ENCODE results near the gene NGRN. TPM values are rescaled to one million over a fixed set of nuclear protein-coding genes. Genes with fewer than 3 reads are reported as not detected.
A peak's percentile ranks its signal among the peaks of the same experiment; 100 is the strongest.
"Not testable (repeated sequence)": the region's sequence is repeated elsewhere in the genome, so short reads cannot be mapped to it uniquely, and the experiment has no call there.

Gene NGRN
- polyA plus RNA-seq, 3 donors from 2014 or later, result 20.2 to 32.1 (median 26.0) TPM

- DNase-seq, result no peak
- H3K27me3 Mint-ChIP-seq (ENCODE audit: low read depth in 3 of 3), result peaks cover 0 to 2% (median 0%) of the 10 kb centered on the region in 3 donors
- no peaks in the 10 kb centered on the region for H3K36me3 Mint-ChIP-seq
- no peaks in the 10 kb centered on the region for H3K9me3 Mint-ChIP-seq
- H3K4me3 Mint-ChIP-seq, result peak overlapping the region; percentile 75 to 82 (median 78)
- H3K4me1 Mint-ChIP-seq, result peaks cover 16 to 22% of the 10 kb centered on the region in 2 donors
- H3K27ac Mint-ChIP-seq, result peak overlapping the region in 5 of 6 donors; percentile 26 to 80 (median 56)
These were observed 16.7 kb upstream of the NGRN start for GRCh38 chr15:90248789-90249202.

GRCh38 chr15:90249203-90249863 is 16.1 kb upstream of the NGRN start, which contains the start of gene TTLL13:
TTLL13 (plus strand) TSS chr15:90249556; CDS start chr15:90250631, 1,075 bp downstream.
- Mint-ChIP-seq H3K4me1 (peaks cover 16 to 22% of the 10 kb centered on the region in 2 donors), H3K27me3 (ENCODE audit: low read depth in 3 of 3) (peaks cover 0 to 2% (median 0%) of the 10 kb centered on the region in 3 donors), H3K36me3 (no peaks in the 10 kb centered on the region), H3K27ac (peak within 1 kb of the TSS in 5 of 6 donors; percentile 34 to 83 (median 65)), H3K4me3 (peak within 1 kb of the TSS; percentile 76 to 84 (median 78)), H3K9me3 (no peaks in the 10 kb centered on the region)
- peak; percentile 59 to 75 (median 72) for DNase-seq

GRCh38 chr15:90257776-90258175 is 7.7 kb upstream of the NGRN start:
- Mint-ChIP-seq H3K36me3 (no peaks in the 10 kb centered on the region), H3K27ac (no peak overlapping the region), H3K4me1 (no peaks in the 10 kb centered on the region), H3K27me3 (ENCODE audit: low read depth in 3 of 3) (peaks cover 2 to 11% (median 5%) of the 10 kb centered on the region in 3 donors), H3K4me3 (no peak overlapping the region), H3K9me3 (no peaks in the 10 kb centered on the region)
- no peak for DNase-seq

GRCh38 chr15:90259524-90259923 is 5.9 kb upstream of the NGRN start:
- H3K27me3 Mint-ChIP-seq (ENCODE audit: low read depth in 3 of 3), result peaks cover 0 to 11% (median 5%) of the 10 kb centered on the region in 3 donors
- H3K4me1 Mint-ChIP-seq, result peaks cover 2 to 3% of the 10 kb centered on the region in 2 donors
- H3K27ac Mint-ChIP-seq, result no peak overlapping the region
- no peak for DNase-seq
- no peak overlapping the region for H3K4me3 Mint-ChIP-seq
- H3K9me3 Mint-ChIP-seq, result no peaks in the 10 kb centered on the region
- H3K36me3 Mint-ChIP-seq, result no peaks in the 10 kb centered on the region

GRCh38 chr15:90260731-90261130 is 4.7 kb upstream of the NGRN start:
- not testable (repeated sequence) for DNase-seq; H3K9me3 Mint-ChIP-seq; H3K27ac Mint-ChIP-seq; H3K36me3 Mint-ChIP-seq; H3K27me3 Mint-ChIP-seq (ENCODE audit: low read depth in 3 of 3); H3K4me3 Mint-ChIP-seq
- peaks cover 8 to 15% of the 10 kb centered on the region in 2 donors for H3K4me1 Mint-ChIP-seq

- Mint-ChIP-seq H3K4me3 (no peak overlapping the region), H3K4me1 (peaks cover 17 to 26% of the 10 kb centered on the region in 2 donors), H3K27ac (peak overlapping the region in 1 of 6 donors; percentile 52)
These were observed 3.7 kb upstream of the NGRN start for GRCh38 chr15:90261811-90262210.

GRCh38 chr15:90262426-90262825 is 3.0 kb upstream of the NGRN start:
- DNase-seq, result no peak
- H3K4me1 Mint-ChIP-seq, result peaks cover 23 to 32% of the 10 kb centered on the region in 2 donors
- no peaks in the 10 kb centered on the region for H3K9me3 Mint-ChIP-seq
- H3K27ac Mint-ChIP-seq, result peak overlapping the region in 3 of 6 donors; percentile 29 to 52 (median 44)
- H3K36me3 Mint-ChIP-seq, result no peaks in the 10 kb centered on the region
- peaks cover 0 to 8% (median 8%) of the 10 kb centered on the region in 3 donors for H3K27me3 Mint-ChIP-seq (ENCODE audit: low read depth in 3 of 3)
- H3K4me3 Mint-ChIP-seq, result peak overlapping the region in 1 of 5 donors; percentile 9

More at GRCh38 chr15:90261811-90262210, 3.7 kb upstream of the NGRN start:
- no peaks in the 10 kb centered on the region for H3K9me3 Mint-ChIP-seq
- DNase-seq, result no peak
- H3K36me3 Mint-ChIP-seq, result no peaks in the 10 kb centered on the region
- H3K27me3 Mint-ChIP-seq (ENCODE audit: low read depth in 3 of 3), result peaks cover 6 to 11% (median 8%) of the 10 kb centered on the region in 3 donors

- H3K4me1 Mint-ChIP-seq, result peaks cover 36 to 52% of the 10 kb centered on the region in 2 donors
- H3K9me3 Mint-ChIP-seq, result no peaks in the 10 kb centered on the region
- peaks cover 4 to 10% (median 9%) of the 10 kb centered on the region in 3 donors for H3K36me3 Mint-ChIP-seq
- H3K27me3 Mint-ChIP-seq (ENCODE audit: low read depth in 3 of 3), result peaks cover 0 to 8% (median 8%) of the 10 kb centered on the region in 3 donors
- peak overlapping the region; percentile 94 to 97 (median 94) for H3K4me3 Mint-ChIP-seq
- H3K27ac Mint-ChIP-seq, result peak overlapping the region; percentile 96 to 99 (median 98)
- DNase-seq, result no peak
These were observed 801 bp upstream of the NGRN start for GRCh38 chr15:90264671-90265070.

GRCh38 chr15:90266061-90266431 is 574 bp downstream of the NGRN start:
- H3K4me3 Mint-ChIP-seq, result peak overlapping the region; percentile 94 to 97 (median 94)
- peaks cover 45 to 66% of the 10 kb centered on the region in 2 donors for H3K4me1 Mint-ChIP-seq
- H3K27ac Mint-ChIP-seq, result peak overlapping the region; percentile 96 to 99 (median 98)
- peaks cover 7 to 17% (median 14%) of the 10 kb centered on the region in 3 donors for H3K36me3 Mint-ChIP-seq
- no peak for DNase-seq
- peaks cover 0 to 8% (median 7%) of the 10 kb centered on the region in 3 donors for H3K27me3 Mint-ChIP-seq (ENCODE audit: low read depth in 3 of 3)
- H3K9me3 Mint-ChIP-seq, result no peaks in the 10 kb centered on the region

GRCh38 chr15:90266485-90266884 is 1.0 kb downstream of the NGRN start:
- Mint-ChIP-seq H3K4me1 (peaks cover 46 to 71% of the 10 kb centered on the region in 2 donors), H3K9me3 (no peaks in the 10 kb centered on the region), H3K27ac (peak overlapping the region; percentile 96 to 99 (median 98)), H3K36me3 (peaks cover 7 to 21% (median 19%) of the 10 kb centered on the region in 3 donors), H3K27me3 (ENCODE audit: low read depth in 3 of 3) (peaks cover 0 to 8% (median 6%) of the 10 kb centered on the region in 3 donors), H3K4me3 (peak overlapping the region; percentile 94 to 97 (median 94))
- DNase-seq, result peak in 1 of 3 donors; percentile 14

GRCh38 chr15:90268415-90268814 is 2.9 kb downstream of the NGRN start:
- no peak for DNase-seq
- Mint-ChIP-seq H3K27me3 (ENCODE audit: low read depth in 3 of 3) (peaks cover 0 to 8% (median 7%) of the 10 kb centered on the region in 3 donors), H3K4me1 (peaks cover 46 to 88% of the 10 kb centered on the region in 2 donors), H3K27ac (peak overlapping the region in 5 of 6 donors; percentile 34 to 82 (median 77)), H3K36me3 (peaks cover 16 to 31% (median 27%) of the 10 kb centered on the region in 3 donors), H3K4me3 (peak overlapping the region; percentile 60 to 75 (median 68)), H3K9me3 (no peaks in the 10 kb centered on the region)

GRCh38 chr15:90270502-90271150 is 5.2 kb downstream of the NGRN start:
- Mint-ChIP-seq H3K36me3 (peaks cover 19 to 40% (median 35%) of the 10 kb centered on the region in 3 donors), H3K27me3 (ENCODE audit: low read depth in 3 of 3) (peaks cover 0 to 4% (median under 1%) of the 10 kb centered on the region in 3 donors), H3K4me3 (peak overlapping the region in 2 of 5 donors; percentile 39 to 46), H3K9me3 (no peaks in the 10 kb centered on the region), H3K27ac (peak overlapping the region in 5 of 6 donors; percentile 5 to 81 (median 46)), H3K4me1 (peaks cover 41 to 73% of the 10 kb centered on the region in 2 donors)
- no peak for DNase-seq

- peak overlapping the region in 1 of 5 donors; percentile 25 for H3K4me3 Mint-ChIP-seq
- H3K9me3 Mint-ChIP-seq, result no peaks in the 10 kb centered on the region
- H3K27me3 Mint-ChIP-seq (ENCODE audit: low read depth in 3 of 3), result peaks cover 0 to 1% (median 0%) of the 10 kb centered on the region in 3 donors
- peaks cover 19 to 46% (median 35%) of the 10 kb centered on the region in 3 donors for H3K36me3 Mint-ChIP-seq
- no peak for DNase-seq
- H3K27ac Mint-ChIP-seq, result peak overlapping the region in 3 of 6 donors; percentile 26 to 54 (median 45)
- peaks cover 33 to 64% of the 10 kb centered on the region in 2 donors for H3K4me1 Mint-ChIP-seq
These were observed 6.1 kb downstream of the NGRN start for GRCh38 chr15:90271459-90272166.

Data from immature natural killer cell (primary cell).